Heart left ventricle (tissue), 16 donors: ENCODE results near the gene SORL1. TPM values are rescaled to one million over a fixed set of nuclear protein-coding genes. Genes with fewer than 3 reads are reported as not detected.

Experiments
- ATAC-seq, 4 donors: fragments of 200-7000 bp; cut with Tn5 transposase; one replicate each; pipeline ENCODE4 v1.9.1; 2020 to 2022; ENCODE audit warnings: moderate library complexity in 4 of 4, mild to moderate bottlenecking in 3 of 4, moderate number of reproducible peaks in 1 of 4
- DNase-seq, 5 donors: peaks; one replicate each; pipeline ENCODE4 v3.0.0-alpha.2; 2020
- H3K27ac ChIP-seq, 12 donors: fragments of 200-600 bp; sonication (generic) in 4 of 12; one replicate each; pipeline versions ENCODE4 v1.5.0 to v1.8.0; 2016 to 2022; ENCODE audit warnings: mild to moderate bottlenecking in 2 of 12
- H3K27me3 ChIP-seq, 9 donors: fragments of 200-600 bp; sonication (generic) in 2 of 9; one replicate each; pipeline versions ENCODE4 v1.5.1 to v1.8.0; 2016 to 2022; ENCODE audit warnings: mild to moderate bottlenecking in 3 of 9
- H3K36me3 ChIP-seq, 9 donors: fragments of 200-600 bp; sonication (generic) in 2 of 9; one replicate each; pipeline versions ENCODE4 v1.5.0 to v1.8.0; 2018 to 2022; ENCODE audit warnings: mild to moderate bottlenecking in 2 of 9
- H3K4me1 ChIP-seq, 12 donors: fragments of 200-600 bp; sonication (generic) in 4 of 12; one replicate each; pipeline versions ENCODE4 v1.5.0 to v1.8.0; 2016 to 2022; ENCODE audit warnings: mild to moderate bottlenecking in 3 of 12
- H3K4me3 ChIP-seq, 12 donors: fragments of 200-600 bp; sonication (generic) in 4 of 12; one replicate each; pipeline versions ENCODE4 v1.5.0 to v1.8.0; 2017 to 2022; ENCODE audit warnings: mild to moderate bottlenecking in 9 of 12, moderate library complexity in 4 of 12
- H3K9me3 ChIP-seq, 12 donors: fragments of 200-600 bp; sonication (generic) in 4 of 12; one replicate each; pipeline versions ENCODE4 v1.5.0 to v1.8.0; 2016 to 2022; ENCODE audit warnings: mild to moderate bottlenecking in 1 of 12
- POLR2A ChIP-seq, 2 donors: fragments of 450-650 bp; IDR thresholded peaks; one replicate each; pipeline ENCODE4 v1.6.1; 2017; ENCODE audit warnings: antibody characterized with exemption in 2 of 2, mild to moderate bottlenecking in 2 of 2, moderate library complexity in 2 of 2
- WGBS, 4 donors: extraction: QIAGEN DNeasy Blood & Tissue Kit in 2 of 4; methylation state at CpG; one replicate each; pipeline versions ENCODE4 v1.1.5 to v1.1.7; 2013 to 2018; 5-methylcytosine and 5-hydroxymethylcytosine counted together
- intact Hi-C, 10 donors: fragments of 100-400 bp; cut with DNase I; formaldehyde crosslinking; loops; one replicate each; pipeline versions ENCODE4 v1.11.1 to v1.14.2; 2022
- polyA plus RNA-seq, 2 donors: library from polyadenylated mRNA; stranded (reverse); fragments of 200-250 nt; gene quantifications; one replicate each; pipeline ENCODE4 v1.2.3, GENCODE V29; 2013
- total RNA-seq, 9 donors: library from RNA; depleted of rRNA in 2 of 9; stranded (reverse); fragments of >200 nt in 2 of 9; fragmentation: NEBNext Ultra II Directional in 3 of 9; extraction: Animal tissue kit (Norgen Biotek cat#: 25700) in 3 of 9; gene quantifications; one replicate each; pipeline versions ENCODE4 v1.1.0 to v1.2.4, GENCODE V29; 2016 to 2023
- TF ChIP-seq, protein P1 (sequence below), 12 donors: fragments of 200-600 bp; sonication (generic) in 4 of 12; IDR thresholded peaks; one replicate each; pipeline versions ENCODE4 v1.5.0 to v1.8.0; 2018 to 2022; ENCODE audit warnings: antibody characterized with exemption in 12 of 12, mild to moderate bottlenecking in 5 of 12
- donor health status: ischemic (EF 13 %, LVEDD 7.1; RV severe dilation, severe dysfunction).
- donor health status: healthy with polysubstance abuse.
- donor health status: DM: no; HTN: yes; CAD: no.
- donor health status: DM: no; HTN: no; CAD: no.
- donor health status: ischemic (EF 25% LVEDD 6.9; RV normal size, moderate dysfunction).
- donor health status: ischemic (EF 25% LVEDD 5.7; RV mildly dilated, moderate dysfunction).
- donor health status: healthy.
- donor health status: DM: yes; HTN: yes; CAD: no.
- donor health status: ischemic (EF 35%, LVEDD 5.7; RV mildly dilated, moderate dysfunction).
- donor health status: nonischemic (EF 11% LVEDD 7.7; RV severe dilation, severe dysfunction).
- donor health status: DM: yes; HTN: yes; CAD: no.
- donor health status: PGD.
- donor health status: ischemic (EF 29% LVEDD 5.4; RV normal size, mild dysfunction).
- donor health status: nonischemic (EF 23%, LVEDD 6.1; RV moderate dilation, normal function).

Gene SORL1
- total and polyA plus RNA-seq, 11 donors: 0.72 to 20.5 (median 5.2) TPM

DNA sequence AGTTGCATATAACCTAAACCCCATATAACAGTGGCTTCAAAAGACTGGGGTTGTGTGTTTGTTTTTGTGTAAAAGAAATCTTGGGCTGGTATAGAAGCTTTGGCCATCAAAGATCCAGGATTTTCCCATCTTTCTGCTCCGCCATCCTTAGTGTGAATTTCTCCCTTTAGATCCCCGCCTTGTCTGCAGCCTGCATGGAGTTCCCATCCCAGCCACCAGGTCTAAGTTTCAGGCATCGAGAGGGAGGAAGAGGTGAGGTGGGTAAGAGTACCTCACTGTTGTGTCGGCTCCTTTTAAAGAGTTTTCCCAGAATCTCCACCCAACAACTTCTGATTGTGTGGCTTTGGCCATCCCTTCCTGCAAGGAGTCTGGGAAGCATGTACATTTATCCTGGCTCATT is 196.2 kb downstream of the SORL1 start:
- TF ChIP-seq POLR2A (IDR thresholded peaks at IDR 0.05): no peak
- TF ChIP-seq, protein P1, sequence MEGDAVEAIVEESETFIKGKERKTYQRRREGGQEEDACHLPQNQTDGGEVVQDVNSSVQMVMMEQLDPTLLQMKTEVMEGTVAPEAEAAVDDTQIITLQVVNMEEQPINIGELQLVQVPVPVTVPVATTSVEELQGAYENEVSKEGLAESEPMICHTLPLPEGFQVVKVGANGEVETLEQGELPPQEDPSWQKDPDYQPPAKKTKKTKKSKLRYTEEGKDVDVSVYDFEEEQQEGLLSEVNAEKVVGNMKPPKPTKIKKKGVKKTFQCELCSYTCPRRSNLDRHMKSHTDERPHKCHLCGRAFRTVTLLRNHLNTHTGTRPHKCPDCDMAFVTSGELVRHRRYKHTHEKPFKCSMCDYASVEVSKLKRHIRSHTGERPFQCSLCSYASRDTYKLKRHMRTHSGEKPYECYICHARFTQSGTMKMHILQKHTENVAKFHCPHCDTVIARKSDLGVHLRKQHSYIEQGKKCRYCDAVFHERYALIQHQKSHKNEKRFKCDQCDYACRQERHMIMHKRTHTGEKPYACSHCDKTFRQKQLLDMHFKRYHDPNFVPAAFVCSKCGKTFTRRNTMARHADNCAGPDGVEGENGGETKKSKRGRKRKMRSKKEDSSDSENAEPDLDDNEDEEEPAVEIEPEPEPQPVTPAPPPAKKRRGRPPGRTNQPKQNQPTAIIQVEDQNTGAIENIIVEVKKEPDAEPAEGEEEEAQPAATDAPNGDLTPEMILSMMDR (IDR thresholded peaks at IDR 0.05): no peak
- no peaks in the 10 kb centered on the region for H3K9me3 ChIP-seq
- no peaks in the 10 kb centered on the region for H3K4me1 ChIP-seq
- H3K4me3 ChIP-seq: no peak overlapping the region
- 84 to 90% (median 89%) methylated on average over 4 of the region's 4 CpGs for WGBS, 4 donors
- H3K36me3 ChIP-seq: no peaks in the 10 kb centered on the region
- DNase-seq: no peak
- no peaks in the 10 kb centered on the region for H3K27me3 ChIP-seq
- no peak for ATAC-seq
- intact Hi-C loops: no loop called here
- no peak overlapping the region for H3K27ac ChIP-seq

DNA sequence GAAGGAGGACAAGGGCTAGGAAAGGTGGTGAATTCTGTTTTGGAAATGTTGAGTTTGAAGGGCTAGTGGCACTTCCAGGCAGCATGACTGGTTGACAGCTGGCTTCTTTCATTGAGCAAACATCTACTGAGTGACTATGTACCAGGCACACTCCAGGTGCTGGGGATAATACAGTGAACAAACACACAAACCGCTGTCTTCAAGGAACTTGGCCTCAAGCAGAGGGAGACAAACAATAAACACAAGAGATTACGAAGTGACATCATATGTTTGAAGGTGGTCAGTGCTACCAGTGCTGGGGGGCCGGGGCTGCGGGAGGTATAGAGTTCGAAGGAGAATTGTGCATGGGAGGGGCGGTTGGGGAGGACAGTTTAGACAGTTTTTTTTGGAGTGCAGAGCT is 197.7 kb downstream of the SORL1 start:
- TF ChIP-seq, protein P1 (IDR thresholded peaks at IDR 0.05): no peak
- TF ChIP-seq POLR2A (IDR thresholded peaks at IDR 0.05): no peak
- ATAC-seq: no peak
- Histone ChIP-seq H3K4me3 (no peak overlapping the region), H3K27ac (no peak overlapping the region), H3K36me3 (no peaks in the 10 kb centered on the region), H3K4me1 (peaks cover 0 to 3% (median under 1%) of the 10 kb centered on the region in 12 donors), H3K9me3 (no peaks in the 10 kb centered on the region), H3K27me3 (no peaks in the 10 kb centered on the region)
- WGBS, 4 donors: 86 to 90% (median 88%) methylated on average over 6 of the region's 6 CpGs
- DNase-seq: no peak
- intact Hi-C loops: loop anchor here in 4 of 10 donors (5.0 to 10.0 kb wide), 5 partner anchors 75 to 858 kb away; no protein-coding TSS in a partner anchor

DNA sequence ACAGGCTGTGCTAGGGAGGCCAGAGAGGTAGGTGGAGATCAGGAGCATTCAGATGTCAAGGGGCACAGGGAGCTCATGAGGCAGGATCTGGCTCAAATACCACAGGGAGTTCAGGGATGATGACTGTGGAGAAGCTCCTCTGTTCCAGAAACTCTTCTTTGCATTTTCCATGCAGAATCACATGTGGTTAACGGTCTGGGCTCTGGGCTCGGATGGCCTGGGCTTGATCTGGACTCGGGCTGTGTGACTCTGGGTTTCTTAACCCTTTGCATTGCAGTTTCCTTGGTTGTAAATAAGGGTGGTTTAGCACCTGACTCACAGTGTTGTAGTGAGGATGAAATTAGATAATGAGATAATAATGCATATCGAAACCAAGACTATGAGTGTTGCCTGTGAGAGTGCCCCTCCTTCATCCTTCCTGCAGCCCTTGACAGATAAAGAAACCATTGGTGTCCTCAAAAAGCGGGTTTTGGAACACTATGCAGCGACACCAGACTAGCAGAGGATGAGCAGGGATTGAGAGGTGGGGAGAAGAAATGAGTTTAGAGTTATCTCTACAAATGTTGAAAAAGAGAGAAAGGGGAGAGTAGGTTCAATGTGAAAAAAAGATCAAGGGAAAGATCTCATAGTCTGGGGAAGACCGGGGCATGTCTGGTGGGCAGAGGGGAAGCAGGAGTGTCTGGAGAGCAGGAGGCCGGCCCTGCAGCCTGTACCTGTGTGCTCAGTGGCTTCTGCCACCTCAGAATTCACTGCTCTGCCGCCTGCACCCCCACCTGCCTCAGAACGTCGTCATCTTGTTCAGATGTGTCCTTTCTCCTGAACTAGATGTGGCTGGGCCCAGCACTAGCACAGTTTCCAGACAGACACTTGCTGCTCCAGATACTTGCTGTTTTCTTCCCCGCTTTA is 198.5 kb downstream of the SORL1 start:
- ATAC-seq (no peak), DNase-seq (no peak)
- no peak overlapping the region for H3K27ac ChIP-seq
- no peak for TF ChIP-seq POLR2A (IDR thresholded peaks at IDR 0.05)
- TF ChIP-seq, protein P1 (IDR thresholded peaks at IDR 0.05): no peak
- H3K9me3 ChIP-seq: no peaks in the 10 kb centered on the region
- no peaks in the 10 kb centered on the region for H3K27me3 ChIP-seq
- intact Hi-C loops: loop anchor here in 4 of 10 donors (5.0 to 10.0 kb wide), 5 partner anchors 74 to 857 kb away; no protein-coding TSS in a partner anchor
- peaks cover 0 to 11% (median 6%) of the 10 kb centered on the region in 12 donors for H3K4me1 ChIP-seq
- no peaks in the 10 kb centered on the region for H3K36me3 ChIP-seq
- WGBS, 4 donors: 73 to 78% (median 77%) methylated on average over 12 of the region's 12 CpGs
- no peak overlapping the region for H3K4me3 ChIP-seq

DNA sequence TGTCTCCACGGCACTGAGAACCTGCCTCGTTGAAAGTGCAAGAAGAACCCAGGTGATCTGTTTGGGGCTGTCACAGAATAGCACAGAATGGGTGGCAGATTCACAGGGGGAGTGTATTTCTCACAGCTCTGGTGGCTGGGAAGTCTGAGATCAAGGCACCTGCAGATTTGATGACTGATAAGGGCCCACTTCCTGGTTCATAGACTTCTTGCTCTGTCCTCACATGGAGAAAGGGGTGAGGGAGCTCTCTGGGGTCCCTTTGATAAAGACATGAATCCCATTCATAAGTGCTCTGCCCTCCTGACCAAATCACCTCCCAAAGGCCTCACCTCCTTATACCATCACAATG is 199.1 kb downstream of the SORL1 start:
- Histone ChIP-seq H3K4me1 (peaks cover 0 to 15% (median 7%) of the 10 kb centered on the region in 12 donors), H3K27me3 (no peaks in the 10 kb centered on the region), H3K27ac (no peak overlapping the region), H3K4me3 (no peak overlapping the region), H3K9me3 (no peaks in the 10 kb centered on the region), H3K36me3 (no peaks in the 10 kb centered on the region)
- ATAC-seq: no peak
- no peak for DNase-seq
- WGBS, 4 donors: 86 to 89% (median 87%) methylated on average over 2 of the region's 2 CpGs
- intact Hi-C loops: loop anchor here in 4 of 10 donors (5.0 to 10.0 kb wide), 5 partner anchors 74 to 856 kb away; no protein-coding TSS in a partner anchor
- TF ChIP-seq, protein P1 (IDR thresholded peaks at IDR 0.05): no peak
- TF ChIP-seq POLR2A (IDR thresholded peaks at IDR 0.05): no peak
